Mucosa of stomach (tissue), 1 donor: ENCODE results near the gene CDKN2B.
A peak's percentile ranks its signal among the peaks of the same experiment; 100 is the strongest.

Source experiments
- H3K27me3 ChIP-seq: one replicate; pipeline ENCODE4 v1.7.0; 2013; ENCODE audit warnings: mild to moderate bottlenecking, low read length; ENCODE audit not compliant: control insufficient read depth, insufficient read depth
- H3K36me3 ChIP-seq: one replicate; pipeline ENCODE4 v1.7.0; 2013; ENCODE audit warnings: low read length; ENCODE audit not compliant: control insufficient read depth, insufficient read depth
- H3K4me1 ChIP-seq: one replicate; pipeline ENCODE4 v1.7.0; 2013; ENCODE audit warnings: mild to moderate bottlenecking, low read length; ENCODE audit not compliant: control insufficient read depth, insufficient read depth
- H3K4me3 ChIP-seq: one replicate; pipeline ENCODE4 v1.7.0; 2013; ENCODE audit warnings: low read length
- H3K9ac ChIP-seq: one replicate; pipeline ENCODE4 v1.7.0; 2013; ENCODE audit warnings: mild to moderate bottlenecking, low read length, moderate library complexity
- H3K9me3 ChIP-seq: one replicate; pipeline ENCODE4 v1.7.0; 2013; ENCODE audit warnings: mild to moderate bottlenecking, low read length, moderate library complexity; ENCODE audit not compliant: control insufficient read depth
- donor health status: Pancreatic carcinoma.

Gene CDKN2B

DNA sequence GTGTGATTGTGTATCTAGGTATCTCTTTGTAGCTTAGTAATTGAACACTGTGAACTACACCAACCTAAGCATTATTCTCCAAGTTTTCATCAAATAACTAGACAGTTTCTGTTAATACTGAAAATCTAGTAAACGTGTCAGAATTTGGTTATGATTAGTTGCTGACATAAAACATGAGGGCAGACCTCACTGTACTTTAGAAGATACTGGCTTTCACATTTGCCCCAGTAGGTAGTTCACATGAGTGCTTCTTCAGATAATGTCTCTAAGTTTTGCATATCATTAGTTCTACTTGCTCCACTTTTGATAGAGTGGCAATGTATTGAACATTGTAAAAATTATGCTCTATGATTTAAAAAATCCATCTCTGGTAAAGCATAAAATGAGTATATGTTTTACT is 7.1 kb downstream of the CDKN2B start:
- no peaks in the 10 kb centered on the region for H3K36me3 ChIP-seq
- H3K9me3 ChIP-seq, result no peaks in the 10 kb centered on the region
- peaks cover 8% of the 10 kb centered on the region for H3K4me1 ChIP-seq
- H3K27me3 ChIP-seq, result peaks cover 28% of the 10 kb centered on the region
- no peak overlapping the region for H3K9ac ChIP-seq
- H3K4me3 ChIP-seq, result no peak overlapping the region

- H3K4me1 ChIP-seq, result peaks cover 6% of the 10 kb centered on the region
- H3K9me3 ChIP-seq, result no peaks in the 10 kb centered on the region
- no peak overlapping the region for H3K9ac ChIP-seq
- H3K27me3 ChIP-seq, result peaks cover 32% of the 10 kb centered on the region
- no peaks in the 10 kb centered on the region for H3K36me3 ChIP-seq
- H3K4me3 ChIP-seq, result no peak overlapping the region
These were observed 11.1 kb downstream of the CDKN2B start for GRCh38 chr9:21998026-21998425.

DNA sequence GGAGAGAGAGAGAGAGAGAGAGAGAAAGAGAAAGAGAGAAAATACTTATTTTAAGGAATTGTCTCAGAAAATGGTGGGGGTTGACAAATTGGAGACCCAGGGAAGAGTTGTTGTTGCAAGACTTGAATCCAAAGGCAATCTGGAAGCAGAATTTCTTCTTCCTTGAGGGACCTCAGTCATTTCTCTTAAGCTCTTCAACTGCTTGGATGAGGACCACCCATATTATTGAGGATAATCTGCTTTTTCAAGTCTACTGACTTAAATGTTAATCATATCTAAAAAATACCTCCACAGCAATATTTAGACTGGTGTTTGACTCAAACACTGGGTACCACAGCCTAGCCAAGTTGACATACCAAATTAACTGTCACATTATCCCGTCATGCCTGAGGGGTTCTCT is 11.6 kb downstream of the CDKN2B start:
- H3K4me1 ChIP-seq, result peaks cover 6% of the 10 kb centered on the region
- H3K9me3 ChIP-seq, result no peaks in the 10 kb centered on the region
- H3K27me3 ChIP-seq, result peaks cover 33% of the 10 kb centered on the region
- no peak overlapping the region for H3K9ac ChIP-seq
- H3K4me3 ChIP-seq, result no peak overlapping the region
- no peaks in the 10 kb centered on the region for H3K36me3 ChIP-seq

DNA sequence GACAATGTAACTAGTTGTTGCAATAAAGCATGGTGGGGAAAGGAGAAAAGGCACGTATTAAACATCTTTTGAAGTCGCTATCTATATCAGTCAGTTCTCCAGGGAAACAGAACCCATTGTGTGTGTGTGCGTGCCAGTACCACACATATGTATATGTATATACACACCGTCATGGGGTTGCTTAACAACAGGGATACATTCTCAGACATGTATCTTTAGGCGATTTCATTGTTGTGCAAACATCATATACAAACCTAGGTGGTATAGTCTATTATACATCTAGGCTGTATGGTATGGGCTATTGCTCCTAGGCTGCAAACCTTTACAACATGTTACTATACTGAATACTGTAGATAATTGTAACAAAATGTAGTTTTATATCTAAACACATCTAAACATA is 12.2 kb downstream of the CDKN2B start:
- Histone ChIP-seq H3K4me3 (no peak overlapping the region), H3K27me3 (peaks cover 33% of the 10 kb centered on the region), H3K36me3 (no peaks in the 10 kb centered on the region)

DNA sequence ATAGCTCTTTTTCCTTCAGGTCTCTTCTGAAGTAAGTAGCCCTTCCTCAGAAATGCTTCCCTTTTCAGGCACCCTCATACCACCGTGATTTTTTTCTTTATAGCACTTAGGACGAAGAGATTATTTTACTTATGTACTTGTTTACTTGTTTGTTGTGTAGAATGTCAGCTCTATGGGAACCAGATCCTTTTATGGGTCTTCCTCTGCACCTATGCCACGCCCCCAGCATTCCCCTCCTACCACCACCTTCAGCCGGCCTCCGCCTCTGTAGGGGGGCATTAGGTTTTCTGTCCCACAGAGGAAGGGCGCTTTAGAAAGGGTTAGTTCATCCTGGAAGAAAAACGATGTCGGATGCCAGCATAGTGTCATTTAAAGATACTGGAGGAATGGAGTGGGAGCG is 12.7 kb downstream of the CDKN2B start:
- H3K36me3 ChIP-seq, result no peaks in the 10 kb centered on the region
- peaks cover 36% of the 10 kb centered on the region for H3K27me3 ChIP-seq
- H3K4me1 ChIP-seq, result peaks cover 6% of the 10 kb centered on the region
- no peak overlapping the region for H3K4me3 ChIP-seq
- H3K9me3 ChIP-seq, result no peaks in the 10 kb centered on the region
- H3K9ac ChIP-seq, result no peak overlapping the region

More for the DNA sequence above, 12.2 kb downstream of the CDKN2B start:
- Histone ChIP-seq H3K4me1 (peaks cover 6% of the 10 kb centered on the region), H3K9ac (no peak overlapping the region), H3K9me3 (no peaks in the 10 kb centered on the region)

DNA sequence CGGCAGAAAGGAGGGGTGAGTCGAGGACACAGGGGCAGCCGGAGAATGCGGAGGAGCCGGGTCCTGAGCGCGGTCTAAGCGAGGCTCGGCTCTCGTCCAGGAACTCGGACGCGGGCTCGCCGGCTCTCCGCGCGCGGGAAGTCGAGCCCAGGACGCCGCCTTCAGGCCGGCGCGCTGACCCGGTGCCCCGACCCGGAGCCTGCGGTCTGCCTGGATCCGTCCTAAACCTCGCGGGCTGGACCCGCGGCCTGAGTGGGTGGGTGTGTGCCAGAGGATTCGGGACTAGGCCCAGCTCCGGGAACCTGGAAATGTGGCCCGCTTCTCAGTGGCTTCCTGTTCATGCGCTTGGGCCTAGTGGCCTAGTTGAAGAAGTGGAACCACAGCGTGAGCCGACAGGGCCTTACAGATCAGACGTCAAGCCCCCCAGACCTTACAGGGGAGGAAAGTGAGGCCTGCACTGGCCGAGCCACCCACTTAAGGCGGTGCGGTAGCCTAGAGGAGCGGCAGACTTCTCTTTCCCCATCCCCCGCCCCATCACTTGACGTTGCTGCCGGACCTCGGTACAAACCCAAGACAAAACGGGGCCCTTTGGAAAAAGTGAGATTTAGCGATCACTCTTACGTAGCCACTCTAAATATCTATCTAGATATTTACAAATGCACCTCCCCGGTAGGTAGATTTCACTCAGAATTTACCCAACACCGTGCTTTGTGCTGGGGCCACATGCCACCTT is 13.3 kb downstream of the CDKN2B start:
- Histone ChIP-seq H3K27me3 (peaks cover 35% of the 10 kb centered on the region), H3K9ac (peak overlapping the region; percentile 66), H3K9me3 (no peaks in the 10 kb centered on the region), H3K36me3 (no peaks in the 10 kb centered on the region), H3K4me3 (peak overlapping the region; percentile 50), H3K4me1 (peaks cover 6% of the 10 kb centered on the region)

DNA sequence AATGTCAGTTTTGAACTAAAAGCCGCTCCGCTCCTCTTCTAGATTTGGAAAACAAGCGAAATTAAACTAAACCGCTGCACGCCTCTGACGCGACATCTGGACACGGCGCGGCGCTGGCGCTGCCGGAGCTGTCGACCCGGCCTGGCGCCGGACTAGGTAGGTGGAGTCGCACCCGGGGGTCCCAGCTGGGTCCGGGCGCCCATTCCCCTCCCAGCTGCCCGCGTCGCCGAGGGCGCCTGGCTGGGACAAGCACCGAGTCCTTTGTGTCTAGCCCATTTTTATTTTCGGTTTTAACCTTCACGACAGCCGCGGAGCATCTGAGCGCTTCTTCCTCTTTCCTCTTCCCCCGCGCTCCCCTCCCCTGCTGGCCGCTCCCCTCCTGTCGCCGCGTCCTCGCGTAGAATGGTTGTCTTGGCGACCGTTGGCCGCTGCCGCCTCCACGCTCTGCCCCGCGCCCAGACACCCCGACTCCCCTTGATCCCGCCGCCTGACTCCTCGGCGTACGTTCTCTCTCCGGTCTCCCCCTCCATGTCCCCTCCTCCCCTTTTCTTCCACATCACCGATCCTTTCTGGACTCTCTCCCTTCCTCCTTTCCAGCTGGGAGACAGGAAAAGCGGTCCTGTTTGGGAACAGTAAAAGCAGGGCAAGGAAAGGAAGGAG is 14.0 kb downstream of the CDKN2B start:
- Histone ChIP-seq H3K36me3 (no peaks in the 10 kb centered on the region), H3K27me3 (peaks cover 41% of the 10 kb centered on the region), H3K9ac (peak overlapping the region; percentile 66), H3K9me3 (no peaks in the 10 kb centered on the region), H3K4me1 (peaks cover 6% of the 10 kb centered on the region), H3K4me3 (peak overlapping the region; percentile 50)

DNA sequence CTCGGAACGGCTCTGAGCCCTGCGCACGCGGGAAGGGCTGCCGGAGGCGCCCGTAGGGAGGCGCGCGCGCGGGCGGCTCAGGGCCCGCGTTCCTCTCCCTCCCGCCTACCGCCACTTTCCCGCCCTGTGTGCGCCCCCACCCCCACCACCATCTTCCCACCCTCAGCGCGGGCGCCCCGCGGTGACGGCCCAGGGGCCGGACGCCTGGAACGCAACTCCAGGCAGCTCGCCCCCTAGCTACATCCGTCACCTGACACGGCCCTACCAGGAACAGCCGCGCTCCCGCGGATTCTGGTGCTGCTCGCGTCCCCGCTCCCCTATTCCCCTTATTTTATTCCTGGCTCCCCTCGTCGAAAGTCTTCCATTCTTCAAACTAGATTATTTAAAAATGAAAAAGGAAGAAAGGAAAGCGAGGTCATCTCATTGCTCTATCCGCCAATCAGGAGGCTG is 14.5 kb downstream of the CDKN2B start, which contains the start of gene CDKN2B-AS1:
Gene CDKN2B-AS1, plus strand, starts transcription at position 236 of the 450 bp plus-strand sequence.
- Histone ChIP-seq H3K4me3 (peak within 1 kb of the TSS; percentile 50), H3K9me3 (no peaks in the 10 kb centered on the region), H3K27me3 (peaks cover 47% of the 10 kb centered on the region), H3K36me3 (no peaks in the 10 kb centered on the region), H3K4me1 (peaks cover 6% of the 10 kb centered on the region), H3K9ac (peak within 1 kb of the TSS; percentile 66)

GRCh38 chr9:21993893-21994555 is 15.1 kb downstream of the CDKN2B start, which contains the start of gene CDKN2A:
TSS of gene CDKN2A (minus strand) at chr9:21994392.
- Histone ChIP-seq H3K4me1 (peaks cover 6% of the 10 kb centered on the region), H3K27me3 (peaks cover 52% of the 10 kb centered on the region), H3K36me3 (no peaks in the 10 kb centered on the region), H3K9ac (peak within 1 kb of the TSS; percentile 66), H3K4me3 (peak within 1 kb of the TSS; percentile 50), H3K9me3 (no peaks in the 10 kb centered on the region)

DNA sequence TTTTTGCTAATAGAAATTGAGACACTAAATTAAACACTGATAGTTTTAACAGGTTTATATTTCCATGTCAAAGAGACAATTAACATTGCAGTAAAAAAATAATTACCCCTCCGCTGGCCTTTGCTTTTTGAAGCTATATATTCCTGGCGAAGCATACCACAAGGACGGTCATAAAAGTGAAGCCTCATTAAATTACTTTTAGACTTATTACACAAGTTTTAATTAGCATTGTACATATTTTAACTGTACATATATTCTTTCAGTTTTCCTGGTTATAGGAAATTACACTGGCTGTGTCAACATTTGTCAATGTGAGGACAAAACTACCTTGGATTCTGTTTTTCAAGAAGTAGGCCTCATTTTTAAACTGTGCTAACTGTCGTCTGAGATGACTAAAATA is 16.1 kb downstream of the CDKN2B start:
- Histone ChIP-seq H3K9ac (no peak overlapping the region), H3K36me3 (no peaks in the 10 kb centered on the region), H3K4me3 (no peak overlapping the region), H3K9me3 (no peaks in the 10 kb centered on the region), H3K4me1 (peaks cover 6% of the 10 kb centered on the region), H3K27me3 (peaks cover 57% of the 10 kb centered on the region)

- H3K4me3 ChIP-seq, result no peak overlapping the region
- no peaks in the 10 kb centered on the region for H3K36me3 ChIP-seq
- H3K27me3 ChIP-seq, result peaks cover 59% of the 10 kb centered on the region
- H3K4me1 ChIP-seq, result peaks cover 6% of the 10 kb centered on the region
- no peaks in the 10 kb centered on the region for H3K9me3 ChIP-seq
- H3K9ac ChIP-seq, result no peak overlapping the region
These were observed 17.8 kb downstream of the CDKN2B start for GRCh38 chr9:21991072-21991959.
